ENCODE measurements around the gene OR2F2. TPM values are rescaled to one million over a fixed set of nuclear protein-coding genes. Genes with fewer than 3 reads are reported as not detected.

The OR2F2 gene
- polyA plus RNA-seq, 3 donors, result not detected

- 26 to 70% (median 55%) methylated on average over 2 of the region's 2 CpGs for WGBS, 3 donors
- H3K27ac ChIP-seq (ENCODE audit: low read depth, low read length), result no peak overlapping the region
These were observed 30.2 kb downstream of the OR2F2 start for GRCh38 chr7:143965280-143965679.

- no peak overlapping the region for H3K27ac ChIP-seq (ENCODE audit: low read depth, low read length)
- 53 to 80% (median 76%) methylated on average over 4 of the region's 4 CpGs for whole genome bisulfite sequencing, 3 donors
These were observed 32.4 kb downstream of the OR2F2 start for GRCh38 chr7:143967398-143967797.

- 63 to 73% (median 71%) methylated on average over 4 of the region's 4 CpGs for WGBS, 3 donors
- no peak overlapping the region for H3K27ac ChIP-seq (ENCODE audit: low read depth, low read length)
These were observed 38.9 kb downstream of the OR2F2 start for GRCh38 chr7:143973870-143974416.

- no peak overlapping the region for H3K27ac ChIP-seq (ENCODE audit: low read depth, low read length)
- 67 to 82% (median 72%) methylated on average over 4 of the region's 4 CpGs for WGBS, 3 donors
These were observed 39.4 kb downstream of the OR2F2 start for GRCh38 chr7:143974459-143974858.

- H3K27ac ChIP-seq (ENCODE audit: low read depth, low read length), result no peak overlapping the region
- WGBS, 3 donors, result 50 to 81% (median 79%) methylated on average over 1 of the region's 1 CpG
These were observed 40.6 kb downstream of the OR2F2 start for GRCh38 chr7:143975617-143976016.

DNA sequence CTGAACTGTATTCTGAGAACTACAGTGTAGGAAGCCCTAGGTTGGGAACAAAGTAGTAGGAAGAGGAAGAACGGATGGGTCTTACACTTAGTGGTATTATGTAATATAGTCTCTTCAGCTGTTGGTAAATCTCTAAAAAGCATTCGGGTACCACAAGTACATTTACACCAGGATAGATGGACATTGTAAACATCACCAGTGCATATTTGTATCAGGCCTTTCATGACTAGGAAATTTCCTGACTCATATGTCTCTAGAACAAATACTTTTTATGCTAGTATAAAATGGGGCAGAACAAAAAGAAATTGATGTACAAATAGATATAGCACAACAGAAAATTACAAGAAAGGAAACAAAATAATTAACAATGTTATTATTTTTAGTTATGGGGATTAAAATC, 43.6 kb downstream of the OR2F2 start:
- H3K27ac ChIP-seq (ENCODE audit: low read depth, low read length), result no peak overlapping the region
- 74 to 90% (median 78%) methylated on average over 2 of the region's 2 CpGs for WGBS, 3 donors

DNA sequence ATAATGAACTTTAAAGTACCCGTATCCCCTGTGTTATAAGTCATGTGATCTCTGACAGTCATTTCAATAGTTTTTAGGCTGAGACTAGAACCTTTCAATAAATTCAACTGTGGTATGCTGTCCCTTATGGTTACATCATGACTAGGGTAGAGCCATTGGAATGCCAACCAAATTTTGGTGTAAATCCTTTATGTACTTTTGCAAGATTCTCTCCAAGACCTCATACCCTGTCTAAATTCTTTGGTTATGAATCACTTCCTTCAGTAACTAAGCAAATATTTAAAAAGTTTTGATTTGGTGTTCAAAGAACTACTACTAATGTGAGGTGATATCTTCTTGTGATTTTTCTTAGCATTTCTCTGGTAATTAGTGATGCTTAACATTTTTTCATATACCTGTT, 44.3 kb downstream of the OR2F2 start:
- no peak overlapping the region for H3K27ac ChIP-seq (ENCODE audit: low read depth, low read length)
- 74 to 88% (median 86%) methylated on average over 1 of the region's 1 CpG for WGBS, 3 donors

GRCh38 chr7:143979998-143980397, 45.0 kb downstream of the OR2F2 start:
- H3K27ac ChIP-seq (ENCODE audit: low read depth, low read length), result no peak overlapping the region
- 25 to 84% (median 76%) methylated on average over 2 of the region's 2 CpGs for WGBS, 3 donors

GRCh38 chr7:143980746-143981510, 45.9 kb downstream of the OR2F2 start:
- WGBS, 3 donors, result 92 to 94% (median 92%) methylated on average over 10 of the region's 10 CpGs
- no peak overlapping the region for H3K27ac ChIP-seq (ENCODE audit: low read depth, low read length)

DNA sequence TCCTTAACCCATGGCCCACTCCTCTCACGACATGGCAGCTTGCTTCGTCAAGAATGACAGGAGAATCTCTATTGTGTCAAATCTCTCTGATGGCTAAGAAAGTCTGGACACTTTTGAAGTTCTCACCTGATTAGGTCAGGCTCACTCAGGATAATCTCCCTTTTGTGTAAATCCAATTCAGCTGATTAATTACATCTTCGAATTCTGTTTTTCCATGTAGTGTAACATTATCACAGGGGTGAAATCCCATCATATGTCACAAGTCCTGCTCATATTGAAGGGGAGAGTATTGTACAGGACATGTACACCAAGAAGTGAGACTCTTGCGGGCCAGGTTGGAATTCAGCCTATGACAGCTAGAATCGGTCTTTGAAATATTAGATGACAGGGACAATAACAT, 48.9 kb downstream of the OR2F2 start:
- WGBS, 3 donors, result 91 to 94% (median 92%) methylated on average over 5 of the region's 5 CpGs
- no peak overlapping the region for H3K27ac ChIP-seq (ENCODE audit: low read depth, low read length)

Other genes with a start within 250 kb of the OR2F2 start
- gene CTAGE6, start 177.5 kb upstream of the OR2F2 start, polyA plus RNA-seq, result under 1 TPM in 1 of 3 donors, not detected in 2; 0.03 TPM
- gene TCAF1, start 33.1 kb upstream of the OR2F2 start, polyA plus RNA-seq, result 10 to 100 TPM; 12.2 to 42.3 (median 21.8) TPM
- gene OR2F1, start 19.6 kb downstream of the OR2F2 start, polyA plus RNA-seq, result not detected
- gene OR6B1, start 65.1 kb downstream of the OR2F2 start, polyA plus RNA-seq, result under 1 TPM in 1 of 3 donors, not detected in 2; 0.03 TPM
- gene OR2A5, start 113.7 kb downstream of the OR2F2 start, polyA plus RNA-seq, result not detected
- not detected for gene OR2A25, start 134.6 kb downstream of the OR2F2 start, polyA plus RNA-seq
- not detected for gene OR2A12, start 151.0 kb downstream of the OR2F2 start, polyA plus RNA-seq
- gene OR2A2, start 174.3 kb downstream of the OR2F2 start, polyA plus RNA-seq, result not detected
- not detected for gene OR2A14, start 187.9 kb downstream of the OR2F2 start, polyA plus RNA-seq
- under 1 TPM in 2 of 3 donors, not detected in 1; 0.29 to 0.67 TPM for gene CTAGE4, start 248.2 kb downstream of the OR2F2 start, polyA plus RNA-seq